Activated CD8-positive, alpha-beta memory T cell treated with anti-CD3 and anti-CD28 coated beads, Interleukin-2, amount 50 U/mL, for 4 hours (primary cell): Measurements from ENCODE around the gene THAP5.
A peak's percentile ranks its signal among the peaks of the same experiment; 100 is the strongest.
"Not testable (repeated sequence)": the region's sequence is repeated elsewhere in the genome, so short reads cannot be mapped to it uniquely, and the experiment has no call there.

Source experiments
- DNase-seq: peaks from one replicate; pipeline ENCODE4 v3.0.0-alpha.2; 2020

Gene THAP5

DNA sequence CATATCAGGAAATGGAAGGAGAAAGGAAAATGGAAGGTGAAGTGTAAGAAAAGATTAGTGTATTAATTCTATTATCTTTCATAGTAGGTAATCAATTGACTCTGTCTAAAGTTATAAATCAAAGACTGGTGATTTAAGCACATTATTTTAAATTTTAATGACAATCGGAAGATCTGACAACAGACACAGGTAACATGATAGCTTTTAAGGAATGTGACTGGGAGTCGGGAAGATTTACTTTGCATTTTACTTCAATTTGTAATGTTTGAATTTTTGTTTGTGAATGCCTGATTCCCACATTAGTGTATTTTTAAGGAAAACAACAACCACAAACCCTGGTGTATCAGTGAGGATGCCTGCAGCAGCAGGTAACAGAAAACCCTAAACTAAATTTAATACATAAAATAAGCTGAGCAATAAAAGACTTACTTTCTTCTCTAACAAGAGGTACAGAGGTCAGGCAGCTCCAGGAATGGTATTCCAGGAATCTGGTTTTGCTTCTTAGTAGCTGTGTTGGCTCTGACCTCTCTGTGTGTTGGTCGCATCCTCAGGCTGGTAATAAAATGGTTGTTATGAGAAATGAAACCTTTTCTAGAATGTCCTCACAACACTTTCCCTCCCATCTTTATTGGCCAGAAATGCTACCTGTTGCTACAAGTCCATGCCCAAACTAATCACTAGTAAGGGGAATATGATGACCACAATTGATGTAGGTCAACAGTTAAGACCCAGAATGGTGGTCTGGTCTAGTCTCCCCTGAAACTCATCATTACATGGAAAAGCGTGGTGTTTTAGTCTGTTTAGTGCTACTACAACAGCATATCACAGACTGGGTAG lies 12.4 kb upstream of the THAP5 start:
- no peak for DNase-seq

DNA sequence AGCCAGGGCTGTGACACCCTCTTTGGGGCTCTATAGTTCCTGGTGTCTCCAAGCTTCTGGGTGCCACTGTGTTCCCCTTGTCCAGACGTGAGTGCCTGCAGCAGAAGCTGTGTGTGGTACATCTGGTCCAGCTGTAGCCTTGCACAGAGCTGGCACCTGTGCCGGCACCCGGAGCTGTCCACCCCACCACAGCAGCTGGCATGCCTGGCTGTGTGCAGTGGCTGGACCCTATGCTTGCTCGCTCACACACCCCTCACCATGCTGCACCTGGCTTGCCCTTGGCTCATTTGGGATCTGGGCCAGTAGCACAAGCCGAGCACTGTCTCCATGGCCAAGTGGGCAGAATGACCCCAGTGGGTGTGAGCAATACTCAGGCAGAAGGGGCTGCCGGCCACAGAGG lies 10.8 kb upstream of the THAP5 start:
- no peak for DNase-seq

DNA sequence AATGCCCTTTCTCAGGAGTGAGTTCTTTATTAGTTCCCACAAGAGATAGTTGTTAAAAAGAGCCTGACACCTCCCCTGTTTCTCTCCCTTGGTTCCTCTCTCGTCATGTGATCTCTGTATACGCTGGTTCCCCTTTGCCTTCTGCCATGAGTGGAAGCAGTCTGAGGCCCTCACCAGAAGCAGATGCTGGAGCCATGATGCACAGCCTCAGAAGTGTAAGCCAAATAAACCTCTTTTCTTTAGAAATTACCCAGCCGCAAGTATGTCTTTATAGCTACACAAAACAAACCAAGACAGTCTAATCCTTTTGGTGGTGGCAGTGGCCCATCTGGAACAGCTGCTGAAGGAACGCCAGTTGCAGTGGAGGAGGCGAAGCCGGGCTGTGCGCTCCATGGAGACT lies 9.4 kb upstream of the THAP5 start:
- no peak for DNase-seq

DNA sequence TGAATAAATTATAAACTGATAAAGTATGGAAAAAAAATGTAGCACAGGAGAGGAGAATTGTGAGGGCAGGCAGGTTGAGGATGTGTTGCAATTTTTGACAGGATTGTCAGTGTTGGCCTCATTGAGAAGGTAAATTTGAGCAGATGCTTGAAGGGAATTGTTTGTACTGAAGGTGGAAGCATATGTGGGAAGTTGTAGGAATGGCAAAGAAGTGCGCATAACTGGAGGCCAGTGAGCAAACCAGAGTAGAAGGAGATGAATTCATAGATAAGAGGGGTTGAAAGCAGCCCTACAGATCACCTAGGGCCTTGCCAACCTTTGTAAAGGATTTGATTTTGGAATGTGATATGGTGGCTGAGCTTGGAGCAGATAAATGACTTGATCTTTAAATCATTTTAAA lies 6.6 kb upstream of the THAP5 start:
- DNase-seq: no peak

DNA sequence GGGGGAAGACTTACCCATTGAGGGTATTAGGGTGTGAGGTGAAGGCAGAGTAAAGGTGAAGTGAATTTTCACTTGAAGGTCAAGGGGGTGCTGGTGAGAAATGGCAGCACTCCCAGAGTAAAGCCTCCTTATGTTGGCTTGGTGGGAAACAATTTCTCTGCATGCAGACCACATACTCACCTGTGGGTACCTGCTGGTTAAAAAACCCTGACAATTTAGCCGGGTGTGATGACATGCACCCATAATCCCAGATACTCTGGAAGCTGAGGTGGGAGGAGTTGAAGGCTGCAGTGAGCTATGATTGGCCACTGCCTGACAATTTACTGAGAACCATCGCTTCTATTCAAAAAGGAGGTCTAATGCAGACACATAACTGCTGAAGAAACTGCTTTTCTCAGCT lies 5.7 kb upstream of the THAP5 start:
- DNase-seq: no peak

DNA sequence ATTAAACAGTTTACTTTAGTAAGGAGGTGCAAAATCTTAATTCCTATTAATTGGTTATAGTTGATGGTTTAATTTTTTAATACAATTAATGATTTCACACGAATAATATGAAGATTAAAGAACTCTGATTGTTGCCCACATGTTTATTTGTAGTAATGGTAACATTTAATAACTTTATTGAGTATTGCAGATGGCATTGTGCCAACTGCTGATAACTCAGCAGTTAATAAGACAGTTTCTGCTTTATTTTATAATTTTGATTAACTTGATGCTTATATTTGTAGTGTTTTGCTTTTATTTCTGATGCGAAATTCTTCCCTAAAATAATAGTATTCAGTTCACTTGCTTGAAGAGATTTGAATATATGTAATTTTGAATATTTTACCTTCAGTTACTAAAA lies 3.0 kb upstream of the THAP5 start:
- DNase-seq: no peak

DNA sequence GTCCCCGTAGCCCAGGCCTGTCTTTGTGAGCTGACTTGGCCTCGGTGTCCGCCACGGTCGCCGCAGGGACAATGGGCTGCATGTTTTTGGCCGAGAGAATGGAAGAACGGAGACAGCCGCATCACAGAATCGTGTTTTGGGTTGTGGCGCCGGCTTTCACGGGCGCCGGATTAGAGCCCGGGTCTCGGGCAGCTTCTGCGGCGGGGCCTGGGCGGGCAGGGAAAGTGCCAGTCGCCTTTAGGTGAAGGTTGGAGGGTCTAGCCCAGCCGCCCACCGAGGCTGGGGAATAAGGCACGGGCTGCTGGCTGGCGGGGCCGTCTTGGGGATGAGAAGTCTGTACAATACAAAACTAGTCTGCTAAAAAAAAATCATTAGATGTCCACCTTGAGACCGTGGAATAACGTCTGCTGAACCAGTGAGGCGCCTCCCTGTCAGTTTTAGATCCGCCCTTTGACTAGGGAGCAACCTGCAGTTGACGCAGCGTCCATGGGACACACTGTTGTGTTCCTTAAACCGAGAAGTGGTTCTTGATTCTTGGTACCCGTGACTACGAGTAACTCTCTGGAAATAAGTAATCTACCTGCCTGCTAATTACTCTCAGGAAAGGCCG lies 745 bp upstream of the THAP5 start:
- DNase-seq: peak; percentile 36

DNA sequence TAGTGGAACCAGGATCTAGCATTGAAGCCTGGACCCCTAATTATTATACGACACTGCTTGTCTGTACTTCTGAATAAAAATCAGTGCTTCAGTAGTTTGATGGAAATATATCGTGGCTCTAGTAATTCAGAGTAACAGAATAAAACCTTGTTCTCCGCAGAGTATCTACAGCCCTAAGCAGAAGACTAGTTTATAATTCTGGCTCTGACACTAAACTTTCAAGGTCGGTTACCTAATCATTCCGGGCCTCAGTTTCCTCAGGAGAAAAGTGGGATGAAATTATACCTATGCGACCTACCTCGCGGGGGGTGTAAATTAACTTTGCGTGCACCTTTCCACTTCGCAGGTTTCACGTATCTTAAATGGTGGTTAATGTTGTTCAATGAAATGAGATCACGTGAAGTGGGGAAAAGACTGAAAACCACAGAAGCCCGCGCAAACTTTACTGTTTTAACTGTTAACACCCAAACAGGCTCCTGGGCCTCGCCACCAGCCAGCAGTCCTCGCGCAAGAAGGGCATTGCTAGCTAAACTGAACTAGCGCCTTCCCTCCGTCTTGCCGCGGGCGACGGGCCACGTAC lies 615 bp downstream of the THAP5 start:
- no peak for DNase-seq

DNA sequence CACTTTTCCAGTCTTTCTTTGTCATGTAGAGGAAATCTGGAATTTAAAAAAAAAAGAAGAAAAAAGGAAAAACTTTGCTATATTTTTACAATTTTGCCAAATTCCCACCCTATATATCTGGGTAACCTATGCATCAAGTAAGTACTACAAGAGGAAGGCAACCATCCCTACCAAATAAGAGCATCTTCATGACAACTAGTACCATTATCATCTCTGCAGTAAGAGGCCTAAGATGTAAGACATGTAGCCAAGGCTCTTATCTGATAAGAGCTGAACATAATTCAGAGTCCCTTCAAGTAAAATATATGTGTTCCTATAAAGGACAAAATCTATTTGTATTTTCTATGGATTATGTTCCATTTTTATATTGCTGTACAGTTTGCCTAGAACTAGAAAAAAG lies 3.5 kb downstream of the THAP5 start:
- DNase-seq: no peak

DNA sequence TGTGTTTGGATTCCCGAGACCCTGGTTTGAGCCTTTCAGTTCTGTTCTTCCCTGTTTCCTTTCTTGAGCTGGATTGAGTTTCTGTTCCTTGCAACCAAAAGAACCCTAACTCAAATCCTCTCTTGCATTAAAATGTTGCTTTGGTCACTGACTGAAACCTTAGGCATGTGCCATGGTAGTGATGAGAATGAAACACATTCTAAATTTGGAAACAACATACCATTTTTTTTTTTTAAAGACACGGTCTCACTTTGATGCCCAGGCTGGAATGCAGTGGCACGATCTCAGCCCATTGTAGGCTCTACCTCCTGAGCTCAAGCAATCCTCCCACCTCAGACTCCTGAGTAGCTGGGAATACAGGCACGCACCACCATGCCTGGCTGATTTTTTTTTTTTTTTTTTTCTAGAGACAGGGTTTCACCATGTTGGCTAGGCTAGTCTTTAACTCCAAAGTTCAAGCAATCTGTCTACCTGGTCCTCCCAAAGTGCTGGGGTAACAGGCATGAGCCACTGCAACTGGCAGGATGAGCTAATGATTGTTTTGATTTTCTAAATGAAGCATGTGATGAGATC lies 8.4 kb downstream of the THAP5 start:
- DNase-seq: no peak

DNA sequence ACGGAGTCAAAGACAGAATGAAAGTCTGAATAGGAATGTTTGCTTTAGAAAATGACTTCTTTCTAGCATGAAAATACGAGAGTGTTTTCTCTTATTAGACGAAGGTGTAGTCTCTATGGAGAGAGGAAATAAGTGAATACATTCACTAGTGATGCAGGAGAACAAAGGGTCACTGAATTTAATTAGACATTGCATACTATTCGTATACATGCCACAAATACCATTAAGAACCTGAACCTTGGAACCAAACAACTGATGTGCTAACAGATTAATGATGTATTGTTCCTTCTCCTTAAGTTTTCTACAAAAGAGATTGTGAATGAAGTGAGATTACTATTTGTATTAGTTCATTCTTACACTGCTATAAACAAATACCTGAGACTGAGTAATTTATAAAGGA lies 10.3 kb downstream of the THAP5 start:
- no peak for DNase-seq

DNA sequence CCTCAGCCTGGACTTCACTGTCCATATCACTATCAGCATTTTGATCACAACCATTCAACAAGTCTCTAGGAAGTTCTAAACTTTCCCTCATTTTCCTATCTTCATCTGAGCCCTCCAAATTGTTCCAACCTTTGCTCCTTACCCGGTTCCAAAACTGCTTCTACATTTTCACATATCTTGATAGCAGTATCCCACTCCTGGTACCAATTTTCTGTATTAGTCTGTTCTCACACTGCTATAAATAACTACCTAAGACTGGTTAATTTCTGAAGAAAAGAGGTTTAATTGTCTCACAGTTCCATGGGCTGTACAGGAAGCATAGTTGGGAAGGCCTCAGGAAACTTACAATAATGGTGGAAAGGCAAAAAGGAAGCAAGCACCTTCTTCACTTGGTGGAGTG lies 11.9 kb downstream of the THAP5 start:
- DNase-seq: no peak

DNA sequence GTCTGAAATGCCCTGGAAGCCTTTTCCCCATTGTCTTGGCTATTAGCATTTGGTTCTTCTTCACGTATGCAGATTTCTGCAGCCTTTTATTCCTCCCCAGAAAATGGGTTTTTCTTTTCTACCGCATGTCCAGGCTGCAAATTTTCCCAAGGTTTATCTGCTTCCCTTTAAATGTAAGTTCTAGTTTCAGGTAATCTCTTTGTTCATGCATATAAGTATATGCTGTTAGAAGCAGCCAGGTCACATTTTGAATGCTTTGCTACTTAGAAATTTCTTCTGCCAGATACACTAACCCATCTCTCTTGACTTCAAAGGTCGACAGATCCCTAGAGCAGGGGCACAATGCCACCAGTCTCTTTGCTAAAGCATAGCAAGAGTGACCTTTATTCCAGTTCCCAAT lies 12.3 kb downstream of the THAP5 start:
- DNase-seq: no peak

DNA sequence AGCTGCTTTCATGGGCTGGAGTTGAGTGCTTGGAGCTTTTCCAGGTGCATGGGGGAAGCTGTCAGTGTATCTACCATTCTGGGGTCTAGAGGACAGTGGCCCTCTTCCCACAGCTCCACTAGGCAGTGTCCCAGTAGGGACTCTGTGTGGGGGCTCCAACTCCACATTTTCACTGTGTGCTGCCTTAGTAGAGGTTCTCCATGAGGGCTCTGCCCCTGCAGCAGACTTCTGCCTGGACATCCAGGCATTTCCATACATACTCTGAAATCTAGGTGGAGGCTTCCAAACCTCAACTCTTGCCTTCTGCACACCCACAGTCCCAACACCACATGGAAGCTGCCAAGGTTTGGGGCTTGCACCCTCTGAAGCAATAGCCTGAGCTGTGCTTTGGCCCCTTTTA lies 12.8 kb downstream of the THAP5 start:
- not testable (repeated sequence) for DNase-seq

DNA sequence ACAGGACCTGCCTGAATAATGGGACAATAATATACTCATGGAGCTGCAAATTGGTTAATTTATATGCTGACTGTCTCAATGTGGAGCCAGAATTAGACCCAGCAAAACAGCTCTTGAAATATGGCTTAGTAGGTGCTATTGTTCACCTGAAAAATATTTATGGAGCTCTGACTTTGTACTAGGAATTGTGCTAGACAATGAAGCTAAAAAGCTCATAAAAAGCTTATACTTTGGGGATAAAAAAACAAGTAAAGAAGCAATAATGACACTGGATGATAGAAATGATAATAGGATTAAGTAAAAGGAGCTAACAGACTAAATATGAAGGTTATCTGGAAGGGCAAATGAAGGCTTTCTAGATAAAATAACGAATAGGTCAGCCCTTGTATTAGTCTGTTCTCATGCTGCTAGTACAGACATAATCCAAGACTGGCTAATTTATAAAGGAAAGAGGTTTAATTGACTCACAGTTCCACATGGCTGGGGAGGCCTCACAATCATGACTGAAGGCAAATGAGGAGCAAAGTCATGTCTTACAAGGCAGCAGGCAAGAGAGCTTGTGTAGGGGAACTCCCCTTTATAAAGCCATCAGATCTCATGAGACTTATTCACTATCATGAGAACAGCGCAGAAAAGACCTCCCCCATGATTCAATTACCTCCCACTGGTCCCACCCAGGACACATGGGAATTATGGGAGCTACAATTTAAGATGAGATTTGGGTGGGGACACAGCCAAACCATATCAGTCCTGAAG lies 21.2 kb downstream of the THAP5 start:
- not testable (repeated sequence) for DNase-seq

DNA sequence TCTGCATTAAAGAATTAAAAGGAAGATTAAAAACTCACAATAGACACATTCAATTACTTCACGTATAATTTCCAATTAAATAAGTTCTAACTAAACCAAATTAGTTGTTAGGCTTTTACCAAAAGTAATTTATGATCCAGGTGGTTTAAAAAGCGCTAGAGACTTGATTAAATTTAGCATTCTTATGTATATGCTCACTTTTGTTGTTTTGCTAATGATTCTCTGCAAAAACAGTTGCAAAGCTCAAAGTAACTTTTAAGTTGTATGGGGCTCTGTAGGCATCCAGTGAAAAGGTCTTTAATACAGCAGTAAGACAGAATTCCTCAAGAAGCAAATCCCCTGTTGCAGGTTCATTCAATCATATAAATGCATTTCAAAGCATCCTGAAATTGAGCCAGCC lies 28.0 kb downstream of the THAP5 start:
- no peak for DNase-seq

DNA sequence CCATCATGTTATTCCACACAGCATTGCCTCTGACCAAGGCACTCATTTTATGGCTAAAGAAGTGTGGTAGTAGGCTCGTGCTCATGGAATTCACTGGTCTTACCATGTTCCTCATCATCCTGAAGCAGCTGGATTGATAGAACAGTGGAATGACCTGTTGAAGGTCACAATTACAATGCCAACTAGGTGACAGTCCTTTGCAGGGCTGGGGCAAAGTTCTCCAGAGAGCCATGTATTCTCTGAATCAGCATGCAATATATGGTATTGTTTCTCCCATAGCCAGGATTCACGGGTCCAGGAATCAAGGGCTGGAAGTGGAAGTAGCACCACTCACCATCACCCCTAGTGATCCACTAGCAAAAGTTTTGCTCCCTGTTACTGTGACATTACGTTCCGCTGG lies 30.8 kb downstream of the THAP5 start:
- DNase-seq: not testable (repeated sequence)

DNA sequence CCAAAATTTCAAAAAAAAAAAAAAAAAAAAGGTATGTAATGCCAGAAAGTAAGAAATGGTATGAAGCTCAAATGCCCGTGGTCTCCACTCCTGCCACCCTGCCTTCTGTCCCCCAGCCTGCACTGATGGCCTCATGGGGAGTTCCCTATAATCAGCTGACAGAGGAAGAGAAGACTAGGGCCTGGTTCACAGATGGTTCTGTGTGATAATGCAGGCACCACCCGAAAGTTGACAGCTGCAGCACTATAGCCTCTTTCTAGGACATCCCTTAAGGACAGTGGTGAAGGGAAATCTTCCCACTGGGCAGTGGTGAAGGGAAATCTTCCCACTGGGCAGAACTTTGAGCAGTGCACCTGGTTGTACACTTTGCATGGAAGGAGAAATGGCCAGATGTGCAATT lies 31.3 kb downstream of the THAP5 start:
- not testable (repeated sequence) for DNase-seq

DNA sequence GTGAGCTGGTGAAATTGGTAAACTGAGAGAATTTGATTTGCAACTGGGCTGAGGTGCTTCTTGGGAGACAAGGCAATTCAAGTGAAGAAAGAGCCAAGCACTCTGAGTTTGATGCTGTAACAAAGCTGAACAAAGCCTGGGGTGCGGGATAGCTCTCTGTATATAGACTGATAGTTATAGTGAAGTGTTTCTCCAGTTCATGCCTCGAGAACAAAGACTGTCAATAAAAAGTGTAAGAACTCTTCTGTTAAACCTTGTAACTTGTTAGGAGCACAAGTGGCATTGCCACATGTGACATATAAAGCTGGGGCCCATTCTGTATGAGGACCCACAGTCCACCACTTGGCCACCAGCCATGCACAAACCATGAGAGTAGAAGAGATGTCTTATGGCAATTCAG lies 32.3 kb downstream of the THAP5 start:
- DNase-seq: no peak

DNA sequence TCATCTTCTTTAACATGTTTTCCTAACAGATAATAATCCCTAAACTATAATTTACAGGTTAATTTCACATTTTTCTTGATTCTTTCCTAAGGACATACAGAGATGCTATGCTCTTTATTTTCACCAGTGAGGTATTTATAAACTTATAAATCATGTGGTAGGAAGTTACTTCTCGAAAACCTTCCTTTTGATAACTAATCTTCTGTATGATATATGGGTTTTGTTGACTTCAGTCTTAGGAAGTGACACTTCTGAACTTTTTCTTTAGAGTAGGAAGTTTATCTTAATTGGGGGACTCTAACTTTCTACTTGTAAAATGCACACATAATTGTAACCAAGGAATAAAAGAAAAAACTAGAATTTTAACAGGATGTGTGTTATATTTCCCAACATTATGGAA lies 33.8 kb downstream of the THAP5 start:
- DNase-seq: no peak

DNA sequence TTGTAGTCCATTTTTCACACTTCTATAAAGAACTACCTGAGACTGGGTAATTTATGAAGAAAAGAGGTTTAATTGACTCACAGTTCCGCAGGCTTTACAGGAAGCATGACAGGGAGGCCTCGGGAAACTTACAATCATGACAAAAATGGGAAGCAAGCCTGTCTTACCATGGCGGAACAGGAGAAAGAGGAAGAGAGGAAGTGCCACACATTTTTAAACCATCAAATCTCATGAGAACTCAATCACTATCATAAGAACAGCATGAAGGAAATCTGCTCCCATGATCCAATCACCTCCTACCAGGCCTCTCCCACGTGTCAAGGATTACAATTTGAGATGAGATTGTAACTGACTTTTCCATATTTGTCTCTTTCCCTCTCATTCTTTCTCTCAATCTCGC lies 34.2 kb downstream of the THAP5 start:
- no peak for DNase-seq

DNA sequence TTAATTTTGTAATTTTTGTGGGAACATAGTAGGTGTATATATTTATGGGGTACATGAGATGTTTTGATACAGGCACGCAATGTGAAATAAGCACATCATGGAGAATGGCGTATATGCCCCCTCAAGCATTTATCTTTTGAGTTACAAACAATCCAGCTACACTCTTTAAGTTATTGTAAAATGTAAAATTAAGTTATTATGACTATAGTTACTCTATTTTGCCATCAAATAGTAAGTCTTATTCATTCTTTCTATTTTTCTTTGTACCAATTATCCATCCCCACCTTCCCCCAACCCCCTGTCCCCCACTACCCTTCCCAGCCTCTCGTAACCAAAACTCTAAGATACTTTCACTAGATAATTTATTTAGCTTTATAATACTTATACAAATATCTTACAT lies 35.8 kb downstream of the THAP5 start:
- no peak for DNase-seq

DNA sequence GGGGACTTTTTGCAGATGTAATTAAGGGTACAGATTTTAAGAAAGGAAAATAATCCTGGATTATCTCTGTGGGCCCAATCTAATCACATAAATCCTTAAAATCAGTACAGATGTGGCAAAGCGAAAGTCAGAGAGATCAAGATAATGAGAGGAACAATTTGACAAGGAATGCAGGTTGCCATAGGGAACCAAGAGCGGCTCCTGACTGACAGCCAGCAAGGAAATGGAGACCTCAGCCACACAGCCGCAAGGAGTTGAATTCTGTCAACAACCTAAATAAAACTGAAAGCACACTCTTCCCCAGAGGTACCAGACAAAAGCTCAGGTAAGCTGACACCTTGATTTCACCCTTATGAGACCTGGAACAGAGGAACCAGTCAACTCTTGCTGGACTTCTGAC lies 40.2 kb downstream of the THAP5 start:
- no peak for DNase-seq
